ENCODE data around the gene HSFX2. TPM values are rescaled to one million over a fixed set of nuclear protein-coding genes. Genes with fewer than 3 reads are reported as not detected.
A peak's percentile ranks its signal among the peaks of the same experiment; 100 is the strongest.
"Not testable (repeated sequence)": the region's sequence is repeated elsewhere in the genome, so short reads cannot be mapped to it uniquely, and the experiment has no call there.

Gene HSFX2
- total RNA-seq, 3 donors from 2014 or later, result not detected

GRCh38 chrX:149568701-149569296 is 26.3 kb downstream of the HSFX2 start:
- peaks cover 2% of the 10 kb centered on the region for H3K27me3 Mint-ChIP-seq (ENCODE audit: low read depth)
- no peaks in the 10 kb centered on the region for H3K9me3 Mint-ChIP-seq
- no peaks in the 10 kb centered on the region for H3K36me3 Mint-ChIP-seq (ENCODE audit: insufficient read depth)
- DNase-seq, result no peak
- ATAC-seq, result no peak
- peaks cover 4% of the 10 kb centered on the region for H3K4me1 Mint-ChIP-seq (ENCODE audit: low read depth)
- no peak overlapping the region for H3K4me3 Mint-ChIP-seq

GRCh38 chrX:149567621-149568417 is 27.3 kb downstream of the HSFX2 start:
- peaks cover 2% of the 10 kb centered on the region for H3K27me3 Mint-ChIP-seq (ENCODE audit: low read depth)
- no peak overlapping the region for H3K4me3 Mint-ChIP-seq
- peaks cover 1% of the 10 kb centered on the region for H3K4me1 Mint-ChIP-seq (ENCODE audit: low read depth)
- ATAC-seq, result no peak
- no peaks in the 10 kb centered on the region for H3K36me3 Mint-ChIP-seq (ENCODE audit: insufficient read depth)
- no peaks in the 10 kb centered on the region for H3K9me3 Mint-ChIP-seq
- no peak for DNase-seq

GRCh38 chrX:149563359-149563758 is 31.8 kb downstream of the HSFX2 start:
- DNase-seq, result no peak
- H3K27me3 Mint-ChIP-seq (ENCODE audit: low read depth), result no peaks in the 10 kb centered on the region
- ATAC-seq, result no peak
- H3K4me1 Mint-ChIP-seq (ENCODE audit: low read depth), result no peaks in the 10 kb centered on the region
- H3K9me3 Mint-ChIP-seq, result no peaks in the 10 kb centered on the region
- H3K4me3 Mint-ChIP-seq, result no peak overlapping the region
- no peaks in the 10 kb centered on the region for H3K36me3 Mint-ChIP-seq (ENCODE audit: insufficient read depth)

GRCh38 chrX:149555251-149555650 is 39.9 kb downstream of the HSFX2 start:
- H3K4me1 Mint-ChIP-seq (ENCODE audit: low read depth); H3K9me3 Mint-ChIP-seq; ATAC-seq; H3K4me3 Mint-ChIP-seq; H3K27me3 Mint-ChIP-seq (ENCODE audit: low read depth); H3K36me3 Mint-ChIP-seq (ENCODE audit: insufficient read depth); DNase-seq: not testable (repeated sequence)

- not testable (repeated sequence) for H3K4me1 Mint-ChIP-seq (ENCODE audit: low read depth); H3K36me3 Mint-ChIP-seq (ENCODE audit: insufficient read depth); H3K4me3 Mint-ChIP-seq; DNase-seq; H3K9me3 Mint-ChIP-seq; H3K27me3 Mint-ChIP-seq (ENCODE audit: low read depth)
- peak; percentile 13 to 15 for ATAC-seq
These were observed 43.2 kb downstream of the HSFX2 start for GRCh38 chrX:149551939-149552248.

- not testable (repeated sequence) for H3K4me1 Mint-ChIP-seq (ENCODE audit: low read depth); DNase-seq; H3K9me3 Mint-ChIP-seq; H3K27me3 Mint-ChIP-seq (ENCODE audit: low read depth); H3K4me3 Mint-ChIP-seq; H3K36me3 Mint-ChIP-seq (ENCODE audit: insufficient read depth)
- ATAC-seq, result peak; percentile 42 to 63
These were observed 43.7 kb downstream of the HSFX2 start for GRCh38 chrX:149551245-149551938.

- not testable (repeated sequence) for H3K27me3 Mint-ChIP-seq (ENCODE audit: low read depth); DNase-seq; H3K4me3 Mint-ChIP-seq; H3K4me1 Mint-ChIP-seq (ENCODE audit: low read depth); H3K9me3 Mint-ChIP-seq; ATAC-seq; H3K36me3 Mint-ChIP-seq (ENCODE audit: insufficient read depth)
These were observed 44.7 kb downstream of the HSFX2 start for GRCh38 chrX:149550454-149550853.

- H3K27me3 Mint-ChIP-seq (ENCODE audit: low read depth); H3K4me1 Mint-ChIP-seq (ENCODE audit: low read depth); H3K9me3 Mint-ChIP-seq; DNase-seq; ATAC-seq; H3K4me3 Mint-ChIP-seq; H3K36me3 Mint-ChIP-seq (ENCODE audit: insufficient read depth): not testable (repeated sequence)
These were observed 45.4 kb downstream of the HSFX2 start, which contains the start of gene HSFX3 for GRCh38 chrX:149549701-149550100. Gene HSFX3 (minus strand): TSS chrX:149549924. CDS start chrX:149549852, 72 bp downstream.

- H3K4me3 Mint-ChIP-seq; H3K4me1 Mint-ChIP-seq (ENCODE audit: low read depth); H3K36me3 Mint-ChIP-seq (ENCODE audit: insufficient read depth); DNase-seq; ATAC-seq; H3K27me3 Mint-ChIP-seq (ENCODE audit: low read depth); H3K9me3 Mint-ChIP-seq: not testable (repeated sequence)
These were observed 47.3 kb downstream of the HSFX2 start for GRCh38 chrX:149547782-149548181.

GRCh38 chrX:149546962-149547361 is 48.2 kb downstream of the HSFX2 start:
- H3K4me1 Mint-ChIP-seq (ENCODE audit: low read depth); H3K36me3 Mint-ChIP-seq (ENCODE audit: insufficient read depth); ATAC-seq; H3K4me3 Mint-ChIP-seq; H3K9me3 Mint-ChIP-seq; H3K27me3 Mint-ChIP-seq (ENCODE audit: low read depth); DNase-seq: not testable (repeated sequence)

GRCh38 chrX:149545545-149546543 is 49.3 kb downstream of the HSFX2 start:
- not testable (repeated sequence) for H3K36me3 Mint-ChIP-seq (ENCODE audit: insufficient read depth); H3K27me3 Mint-ChIP-seq (ENCODE audit: low read depth); H3K9me3 Mint-ChIP-seq; DNase-seq; ATAC-seq; H3K4me3 Mint-ChIP-seq; H3K4me1 Mint-ChIP-seq (ENCODE audit: low read depth)

Measured in activated T-cell treated with anti-CD3 and anti-CD28 coated beads, Interleukin-2, amount 50 U/mL, for 4 hours (primary cell).